Mesodermal cell (in vitro differentiated cells): Measurements from ENCODE around the gene CCER1. TPM values are rescaled to one million over a fixed set of nuclear protein-coding genes. Genes with fewer than 3 reads are reported as not detected.

Experiments
- H3K27ac ChIP-seq: 2 replicates; pipeline ENCODE4 v1.7.0; 2013; ENCODE audit warnings: mild to moderate bottlenecking, low read depth, low read length, moderate library complexity; ENCODE audit not compliant: severe bottlenecking
- H3K36me3 ChIP-seq: 2 replicates; pipeline ENCODE4 v1.7.1; 2013; ENCODE audit warnings: mild to moderate bottlenecking, low read length, moderate library complexity; ENCODE audit not compliant: control insufficient read depth, insufficient read depth
- H3K4me1 ChIP-seq: one replicate; pipeline ENCODE4 v1.7.1; 2013; ENCODE audit warnings: mild to moderate bottlenecking, low read length; ENCODE audit not compliant: insufficient read depth, control insufficient read depth, poor library complexity, severe bottlenecking
- H3K4me3 ChIP-seq: 2 replicates; pipeline ENCODE4 v1.7.0; 2013; ENCODE audit warnings: low read length, control low read depth, mild to moderate bottlenecking; ENCODE audit not compliant: insufficient read depth, poor library complexity, severe bottlenecking; ENCODE audit errors: extremely low read depth
- H3K9me3 ChIP-seq: 2 replicates; pipeline ENCODE4 v1.7.1; 2013; ENCODE audit warnings: mild to moderate bottlenecking, low read length, moderate library complexity; ENCODE audit not compliant: control insufficient read depth
- WGBS, 2 experiments: methylation state at CpG; one replicate each; pipeline ENCODE4 v1.1.5; 2013; ENCODE audit warnings: missing lambda C conversion rate in 2 of 2; ENCODE audit not compliant: insufficient coverage in 2 of 2; 5-methylcytosine and 5-hydroxymethylcytosine counted together
- polyA plus RNA-seq, 2 experiments: library from polyadenylated mRNA; stranded (reverse); fragments of 50-300 nt; gene quantifications; one replicate each; pipeline ENCODE4 v1.2.3, GENCODE V29; 2013

CCER1 gene, protein sequence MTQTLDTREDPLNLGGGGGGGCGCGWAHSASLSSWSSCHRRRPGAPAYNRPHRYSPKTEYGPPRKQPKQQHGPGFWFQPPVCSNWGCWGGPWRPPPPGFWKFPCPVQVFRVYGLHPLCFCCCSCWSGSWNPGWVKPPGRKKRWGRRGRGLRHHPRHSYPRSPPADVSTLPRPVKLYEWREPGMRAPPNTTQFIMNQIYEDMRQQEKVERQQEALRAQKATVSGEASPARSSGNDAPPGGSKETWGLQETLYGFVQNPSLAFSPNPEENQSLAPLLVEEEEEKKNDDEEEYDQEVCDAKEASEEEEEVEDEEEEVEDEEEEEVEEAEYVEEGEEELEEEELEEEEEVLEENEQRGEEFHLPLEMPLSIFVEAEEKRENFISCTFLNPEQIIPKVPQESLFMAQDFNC
- not detected for polyA plus RNA-seq (2013, experiment 1 of 2)
- polyA plus RNA-seq (2013, experiment 2 of 2): not detected

DNA sequence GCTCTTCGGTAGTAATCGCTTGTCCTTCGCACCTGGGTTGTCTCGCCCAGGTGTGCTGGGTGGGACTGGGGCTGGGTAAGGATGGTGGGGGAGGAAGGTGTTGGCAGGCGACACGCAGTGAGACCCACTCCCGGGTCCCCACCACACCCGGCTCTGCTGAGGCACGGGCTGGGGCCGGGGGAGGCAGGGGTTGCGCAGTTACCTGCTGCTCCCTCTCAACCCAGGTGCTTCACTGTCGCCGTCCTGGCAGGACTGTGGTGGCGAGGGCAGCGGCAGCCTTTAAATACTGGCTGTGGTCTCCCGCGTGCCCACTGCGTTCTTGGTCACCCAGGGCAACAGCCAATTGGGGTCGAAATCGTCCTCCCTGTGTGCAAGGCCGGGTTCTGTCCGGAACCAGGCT lies at the start of gene CCER1:
Gene CCER1, minus strand, starts transcription at position 256 of the 400 bp plus-strand sequence. CDS start 434 bp downstream, outside the sequence.
- WGBS, 2 experiments: 91 to 97% methylated on average over 16 to 19 of the region's 22 CpGs

DNA sequence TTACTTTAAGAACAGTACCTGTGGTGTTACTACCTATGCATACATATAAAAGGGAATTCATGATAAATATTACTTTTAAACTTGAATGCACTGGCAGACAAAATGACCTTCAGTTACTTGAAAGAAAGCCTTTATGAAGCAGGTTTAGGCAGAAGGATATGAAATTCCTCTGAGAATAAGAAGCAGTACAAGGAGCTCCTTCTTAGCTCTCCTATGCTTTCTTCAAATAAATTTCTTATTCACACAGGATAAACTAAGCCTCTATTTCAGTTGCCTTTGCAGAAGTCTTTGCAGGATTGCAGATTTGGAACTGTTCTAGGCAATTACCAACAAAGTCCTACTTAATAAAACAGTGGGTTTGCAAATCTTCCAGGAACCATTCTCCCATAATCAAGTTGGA lies 48.8 kb upstream of the CCER1 start:
- no peaks in the 10 kb centered on the region for H3K9me3 ChIP-seq
- H3K4me3 ChIP-seq: no peak overlapping the region
- H3K27ac ChIP-seq: no peak overlapping the region
- no peaks in the 10 kb centered on the region for H3K4me1 ChIP-seq
- no peaks in the 10 kb centered on the region for H3K36me3 ChIP-seq

More for the DNA sequence above, at the start of gene CCER1:
- Histone ChIP-seq H3K36me3 (no peaks in the 10 kb centered on the region), H3K4me1 (no peaks in the 10 kb centered on the region), H3K27ac (no peak within 1 kb of the TSS), H3K4me3 (no peak within 1 kb of the TSS), H3K9me3 (no peaks in the 10 kb centered on the region)

DNA sequence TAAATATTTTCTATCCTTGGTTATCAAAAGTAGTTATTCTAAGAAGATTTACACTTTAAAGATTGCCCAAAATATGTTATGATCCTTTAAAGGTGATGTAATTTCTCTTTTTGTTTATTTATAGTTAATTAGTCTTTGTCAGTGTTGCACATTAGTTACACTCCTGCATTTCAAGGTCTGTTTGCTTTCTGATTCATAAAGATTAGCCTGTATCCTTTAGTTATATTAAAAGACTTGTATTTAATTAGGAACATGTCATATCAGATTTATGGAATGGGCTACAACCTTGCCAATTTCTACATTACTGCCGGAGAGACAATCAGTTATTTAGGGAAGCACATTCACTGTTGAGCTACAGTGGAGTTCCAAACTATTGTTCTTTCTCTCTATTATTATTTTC lies 46.3 kb upstream of the CCER1 start:
- no peak overlapping the region for H3K27ac ChIP-seq
- no peaks in the 10 kb centered on the region for H3K36me3 ChIP-seq
- H3K4me3 ChIP-seq: no peak overlapping the region
- no peaks in the 10 kb centered on the region for H3K9me3 ChIP-seq
- WGBS, 2 experiments: 100% methylated on average over 1 of the region's 1 CpG; no CpG with 5 or more reads in 1 of the 2 experiments
- H3K4me1 ChIP-seq: no peaks in the 10 kb centered on the region

DNA sequence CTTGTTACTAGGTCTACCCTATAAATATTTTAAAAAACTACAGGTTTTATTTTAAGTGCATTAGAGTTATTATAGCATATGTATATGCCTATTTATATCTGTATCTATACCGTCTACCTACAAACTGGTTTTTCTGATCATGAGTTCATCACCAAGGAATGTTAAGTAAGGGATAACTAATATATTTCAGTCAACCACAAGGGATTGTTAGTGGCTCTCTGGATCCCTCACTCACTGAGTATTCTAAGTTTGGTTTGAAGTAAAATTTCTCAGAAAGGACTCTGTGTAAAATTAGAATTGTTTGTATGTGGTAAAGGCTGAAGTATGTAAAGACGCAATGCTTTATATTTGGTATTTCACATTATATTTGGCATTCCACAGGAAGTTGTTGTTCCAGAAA lies 45.0 kb upstream of the CCER1 start:
- no CpG with 5 or more reads among the region's 2 CpGs for WGBS, 2 experiments
- no peaks in the 10 kb centered on the region for H3K9me3 ChIP-seq
- no peaks in the 10 kb centered on the region for H3K4me1 ChIP-seq
- H3K27ac ChIP-seq: no peak overlapping the region
- no peaks in the 10 kb centered on the region for H3K36me3 ChIP-seq
- no peak overlapping the region for H3K4me3 ChIP-seq

DNA sequence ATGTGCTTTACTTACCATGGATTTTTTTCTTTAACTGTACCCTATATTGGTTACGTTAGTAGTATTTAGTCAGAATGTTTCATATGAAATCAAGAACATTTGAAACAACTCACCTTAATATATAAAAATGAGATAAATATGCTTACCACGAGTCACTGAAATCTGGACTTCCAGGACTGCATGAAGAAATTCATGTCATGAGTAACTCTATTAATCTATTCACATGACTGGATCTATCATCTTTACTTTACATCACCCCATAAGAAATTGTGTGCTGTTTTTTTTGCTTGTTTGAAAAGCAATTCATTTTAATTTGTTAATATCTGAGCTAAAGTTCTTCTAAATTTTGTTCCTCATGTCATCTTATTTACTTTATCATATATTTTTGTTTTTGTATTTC lies 44.6 kb upstream of the CCER1 start:
- no CpG with 5 or more reads among the region's 2 CpGs for WGBS, 2 experiments
- H3K27ac ChIP-seq: no peak overlapping the region
- no peaks in the 10 kb centered on the region for H3K4me1 ChIP-seq
- no peaks in the 10 kb centered on the region for H3K36me3 ChIP-seq
- no peaks in the 10 kb centered on the region for H3K9me3 ChIP-seq
- H3K4me3 ChIP-seq: no peak overlapping the region

DNA sequence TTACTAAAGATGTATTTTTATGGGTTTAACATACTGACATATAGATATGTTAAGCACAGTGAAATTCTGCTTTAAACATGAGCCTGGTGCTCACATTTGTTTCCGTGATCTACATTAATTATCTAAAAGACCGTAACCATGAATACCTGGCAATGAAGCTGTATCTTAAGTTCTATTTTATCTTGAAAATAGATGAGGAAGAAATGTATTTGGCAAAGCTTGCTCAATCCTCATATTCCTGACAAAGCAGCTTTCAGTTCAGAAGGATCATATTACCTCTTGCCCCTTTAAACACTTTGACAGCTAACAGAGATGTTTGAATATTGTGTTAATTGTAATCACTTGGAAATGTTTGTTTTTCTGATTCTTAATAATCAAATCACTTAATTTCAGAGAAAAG lies 40.0 kb upstream of the CCER1 start:
- Histone ChIP-seq H3K9me3 (no peaks in the 10 kb centered on the region), H3K4me3 (no peak overlapping the region), H3K27ac (no peak overlapping the region), H3K36me3 (no peaks in the 10 kb centered on the region), H3K4me1 (no peaks in the 10 kb centered on the region)
- no CpG with 5 or more reads among the region's 2 CpGs for WGBS, 2 experiments

DNA sequence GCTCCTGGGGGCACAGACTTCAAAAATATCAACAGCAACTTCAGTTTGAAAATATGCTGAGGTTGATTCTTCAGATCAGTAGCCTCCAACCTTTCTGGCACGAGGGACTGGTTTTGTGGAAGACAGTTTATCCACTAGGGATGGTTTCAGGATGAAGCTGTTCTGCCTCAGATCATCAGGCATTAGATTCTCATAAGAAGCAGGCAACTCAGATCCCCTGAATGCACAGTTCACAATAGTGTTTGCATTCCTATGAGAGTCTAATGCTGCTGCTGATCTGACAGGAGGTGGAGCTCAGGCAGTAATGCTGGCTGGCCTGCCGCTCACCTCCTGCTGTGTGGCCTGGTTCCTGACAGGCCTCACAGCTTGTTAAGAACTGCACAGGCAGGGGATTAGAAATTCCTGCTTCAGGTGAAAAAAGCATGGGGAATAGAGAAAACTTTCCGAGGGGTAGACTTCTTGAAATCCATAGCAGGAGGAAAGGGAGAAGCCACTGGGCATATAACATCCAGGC lies 37.0 kb upstream of the CCER1 start:
- Histone ChIP-seq H3K4me1 (no peaks in the 10 kb centered on the region), H3K36me3 (no peaks in the 10 kb centered on the region), H3K9me3 (no peaks in the 10 kb centered on the region), H3K4me3 (no peak overlapping the region), H3K27ac (no peak overlapping the region)
- 60 to 88% methylated on average over 3 of the region's 3 CpGs for WGBS, 2 experiments

DNA sequence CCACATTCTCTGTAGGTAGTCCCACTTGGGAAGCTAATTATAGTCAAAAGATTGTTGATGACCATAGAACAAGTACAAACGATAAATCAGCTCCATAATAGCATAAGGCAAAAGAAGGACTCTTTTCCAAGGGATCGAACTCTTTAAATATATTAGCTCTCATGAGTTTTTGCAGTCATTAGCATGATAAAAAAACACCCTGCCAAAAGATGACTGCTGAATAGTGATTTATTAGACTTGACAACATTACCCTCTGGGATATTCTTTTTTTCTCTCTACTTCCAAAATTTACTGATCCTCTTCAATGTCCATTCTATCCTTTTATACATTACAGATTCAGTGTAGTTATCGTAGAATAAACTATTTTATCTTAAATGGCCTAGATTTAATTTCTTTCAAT lies 35.6 kb upstream of the CCER1 start:
- Histone ChIP-seq H3K9me3 (peaks cover 5% of the 10 kb centered on the region), H3K4me3 (no peak overlapping the region), H3K4me1 (no peaks in the 10 kb centered on the region), H3K27ac (no peak overlapping the region), H3K36me3 (no peaks in the 10 kb centered on the region)
- no CpG with 5 or more reads among the region's 3 CpGs for WGBS, 2 experiments

DNA sequence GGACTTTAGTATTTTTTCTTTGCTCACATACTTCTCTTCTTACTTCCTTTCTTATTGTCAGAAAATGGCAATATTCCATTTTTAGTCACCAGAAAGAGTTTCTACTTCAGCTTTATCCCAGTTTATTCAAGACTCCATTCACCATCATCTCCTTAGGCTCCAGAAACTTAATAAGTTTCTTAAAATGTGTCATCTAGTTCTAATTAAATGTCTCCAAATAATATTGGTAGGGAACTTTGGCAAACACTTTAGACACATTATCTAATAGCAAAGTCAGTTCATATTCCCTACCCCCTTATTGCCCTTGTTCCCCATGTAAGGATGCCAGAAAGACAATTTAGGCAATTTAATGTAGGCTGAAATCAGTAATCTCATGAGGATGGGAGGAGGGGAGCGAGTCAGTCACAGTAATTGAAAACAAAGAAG lies 34.7 kb upstream of the CCER1 start:
- peaks cover 5% of the 10 kb centered on the region for H3K9me3 ChIP-seq
- H3K36me3 ChIP-seq: no peaks in the 10 kb centered on the region
- no peaks in the 10 kb centered on the region for H3K4me1 ChIP-seq
- no CpG with 5 or more reads among the region's 1 CpG for WGBS, 2 experiments
- H3K27ac ChIP-seq: no peak overlapping the region
- H3K4me3 ChIP-seq: no peak overlapping the region

DNA sequence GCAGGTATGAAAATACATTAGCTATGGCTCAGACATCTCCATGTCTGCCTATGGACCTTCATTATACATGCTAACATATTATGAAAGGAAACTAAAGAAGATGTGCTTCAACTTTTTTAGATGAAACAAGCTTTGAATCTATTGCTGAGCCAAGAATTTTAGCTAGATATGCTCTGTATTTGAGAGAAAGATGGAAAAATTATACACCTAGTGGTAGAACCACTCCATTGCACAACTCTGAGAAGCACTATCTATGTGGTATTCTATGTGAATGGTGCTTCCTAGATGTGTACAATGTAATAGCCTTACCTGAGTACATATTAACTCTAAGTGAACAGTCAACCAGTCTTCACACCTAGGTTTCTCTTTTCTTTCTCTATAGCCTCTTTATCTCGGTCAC lies 32.5 kb upstream of the CCER1 start:
- Histone ChIP-seq H3K9me3 (peaks cover 5% of the 10 kb centered on the region), H3K36me3 (no peaks in the 10 kb centered on the region), H3K4me3 (no peak overlapping the region), H3K27ac (no peak overlapping the region), H3K4me1 (no peaks in the 10 kb centered on the region)
- WGBS, 2 experiments: no CpG with 5 or more reads among the region's 1 CpG

DNA sequence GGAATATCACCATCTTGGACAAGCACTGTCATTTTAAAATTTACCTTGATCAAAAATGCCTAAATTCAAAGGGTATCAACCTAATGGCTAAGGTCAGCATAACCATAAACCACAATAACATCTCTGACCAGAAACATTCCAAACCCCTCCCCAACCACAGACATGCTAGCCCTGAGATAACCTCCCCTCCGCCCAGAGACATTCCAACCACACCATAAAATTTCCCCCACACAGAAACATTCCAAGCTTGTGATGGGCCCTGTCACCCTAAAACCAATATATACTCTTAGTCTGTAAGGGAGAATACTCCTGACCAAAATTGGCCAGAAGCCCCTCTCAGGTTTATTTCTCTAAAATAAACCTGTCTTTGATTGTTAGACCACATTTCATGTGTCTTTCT lies 32.1 kb upstream of the CCER1 start:
- H3K36me3 ChIP-seq: no peaks in the 10 kb centered on the region
- H3K27ac ChIP-seq: no peak overlapping the region
- 67% methylated on average over 1 of the region's 1 CpG; no CpG with 5 or more reads in 1 of the 2 experiments for WGBS, 2 experiments
- H3K4me1 ChIP-seq: no peaks in the 10 kb centered on the region
- H3K9me3 ChIP-seq: peaks cover 5% of the 10 kb centered on the region
- H3K4me3 ChIP-seq: no peak overlapping the region
